Muscle of leg (tissue), 11 donors: ENCODE results near the gene DUSP11. TPM values are rescaled to one million over a fixed set of nuclear protein-coding genes. Genes with fewer than 3 reads are reported as not detected.
A peak's percentile ranks its signal among the peaks of the same experiment; 100 is the strongest.

Experiments used
- DNase-seq: peaks from one replicate; pipeline ENCODE4 v3.0.0; 2013
- H3K27ac ChIP-seq: one replicate; pipeline ENCODE4 v1.5.1; 2013; ENCODE audit warnings: mild to moderate bottlenecking, low read length, control low read depth
- H3K27me3 ChIP-seq: one replicate; pipeline ENCODE4 v1.6.1; 2013; ENCODE audit warnings: low read length; ENCODE audit not compliant: control insufficient read depth, insufficient read depth
- H3K36me3 ChIP-seq: one replicate; pipeline ENCODE4 v1.6.1; 2013; ENCODE audit warnings: low read length; ENCODE audit not compliant: control insufficient read depth, insufficient read depth
- H3K4me1 ChIP-seq: one replicate; pipeline ENCODE4 v1.6.1; 2013; ENCODE audit warnings: low read length; ENCODE audit not compliant: control insufficient read depth, insufficient read depth
- H3K4me3 ChIP-seq: one replicate; pipeline ENCODE4 v1.5.1; 2013; ENCODE audit warnings: low read length, control low read depth
- H3K9me3 ChIP-seq: replicated peaks from 2 replicates; pipeline ENCODE4 v1.6.1; 2013; ENCODE audit warnings: low read depth, low read length; ENCODE audit not compliant: control insufficient read depth
- WGBS: methylation state at CpG from one replicate; pipeline ENCODE4 v1.1.5; 2013; ENCODE audit warnings: missing lambda C conversion rate; ENCODE audit not compliant: insufficient coverage; 5-methylcytosine and 5-hydroxymethylcytosine counted together
- polyA plus RNA-seq, 8 donors: library from polyadenylated mRNA; unstranded; fragments of 120-200 nt; gene quantifications; one replicate each; pipeline versions ENCODE4 v1.2.1 to v1.2.3, GENCODE V29; 2013; ENCODE audit warnings: inconsistent platforms in 1 of 8, low replicate concordance in 1 of 8; ENCODE audit not compliant: insufficient read length in 8 of 8, insufficient read depth in 1 of 8
- total RNA-seq: library from RNA; stranded (reverse); fragments of 120-200 nt; gene quantifications from one replicate; pipeline ENCODE4 v1.2.4, GENCODE V29; 2013

The DUSP11 gene
- total and polyA plus RNA-seq, 9 donors, result 15.1 to 21.9 (median 18.6) TPM

DNA sequence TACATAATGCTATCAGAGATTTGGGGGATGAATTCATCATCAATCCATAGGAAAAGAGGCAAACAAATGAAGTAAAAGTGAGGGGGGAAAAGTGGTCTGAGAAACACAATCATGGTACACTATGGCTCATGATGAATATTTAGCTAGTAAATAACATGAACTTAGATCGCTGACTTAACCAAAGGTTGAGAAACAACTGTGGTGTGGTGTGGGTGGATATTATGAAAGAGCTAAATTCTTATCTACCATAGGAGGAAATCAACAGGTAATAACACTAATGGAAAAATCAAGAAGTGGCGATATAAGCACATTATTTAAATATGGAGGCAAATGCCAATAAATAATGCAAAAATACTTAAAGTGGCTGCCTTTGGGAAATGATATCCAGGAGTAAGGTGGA is 30.6 kb downstream of the DUSP11 start:
- H3K4me1 ChIP-seq, result no peaks in the 10 kb centered on the region
- no peak for DNase-seq
- no peaks in the 10 kb centered on the region for H3K27me3 ChIP-seq
- WGBS, result no CpG with 5 or more reads among the region's 2 CpGs
- no peak overlapping the region for H3K4me3 ChIP-seq
- no peaks in the 10 kb centered on the region for H3K9me3 ChIP-seq
- H3K27ac ChIP-seq, result no peak overlapping the region
- H3K36me3 ChIP-seq, result peaks cover 30% of the 10 kb centered on the region

DNA sequence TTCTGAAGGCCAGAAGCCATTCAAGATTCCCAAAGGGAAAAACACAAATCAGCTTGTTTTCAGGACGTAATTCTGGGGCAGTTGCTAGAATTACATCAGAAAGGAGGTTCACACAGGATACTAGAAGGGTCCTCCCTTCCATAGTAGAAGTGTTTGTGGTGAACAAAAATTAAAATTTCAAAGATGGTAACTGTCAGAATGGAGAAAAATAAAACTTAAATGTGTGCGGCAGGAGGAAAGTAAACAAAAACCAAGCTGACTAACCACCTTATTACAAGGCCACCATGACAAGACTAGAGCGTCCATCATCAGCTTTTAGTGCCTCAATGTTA is 33.1 kb downstream of the DUSP11 start:
- Histone ChIP-seq H3K4me1 (no peaks in the 10 kb centered on the region), H3K4me3 (no peak overlapping the region), H3K27ac (no peak overlapping the region), H3K36me3 (peaks cover 21% of the 10 kb centered on the region), H3K9me3 (no peaks in the 10 kb centered on the region), H3K27me3 (no peaks in the 10 kb centered on the region)
- WGBS, result 100% methylated on average over 1 of the region's 3 CpGs
- DNase-seq, result no peak

DNA sequence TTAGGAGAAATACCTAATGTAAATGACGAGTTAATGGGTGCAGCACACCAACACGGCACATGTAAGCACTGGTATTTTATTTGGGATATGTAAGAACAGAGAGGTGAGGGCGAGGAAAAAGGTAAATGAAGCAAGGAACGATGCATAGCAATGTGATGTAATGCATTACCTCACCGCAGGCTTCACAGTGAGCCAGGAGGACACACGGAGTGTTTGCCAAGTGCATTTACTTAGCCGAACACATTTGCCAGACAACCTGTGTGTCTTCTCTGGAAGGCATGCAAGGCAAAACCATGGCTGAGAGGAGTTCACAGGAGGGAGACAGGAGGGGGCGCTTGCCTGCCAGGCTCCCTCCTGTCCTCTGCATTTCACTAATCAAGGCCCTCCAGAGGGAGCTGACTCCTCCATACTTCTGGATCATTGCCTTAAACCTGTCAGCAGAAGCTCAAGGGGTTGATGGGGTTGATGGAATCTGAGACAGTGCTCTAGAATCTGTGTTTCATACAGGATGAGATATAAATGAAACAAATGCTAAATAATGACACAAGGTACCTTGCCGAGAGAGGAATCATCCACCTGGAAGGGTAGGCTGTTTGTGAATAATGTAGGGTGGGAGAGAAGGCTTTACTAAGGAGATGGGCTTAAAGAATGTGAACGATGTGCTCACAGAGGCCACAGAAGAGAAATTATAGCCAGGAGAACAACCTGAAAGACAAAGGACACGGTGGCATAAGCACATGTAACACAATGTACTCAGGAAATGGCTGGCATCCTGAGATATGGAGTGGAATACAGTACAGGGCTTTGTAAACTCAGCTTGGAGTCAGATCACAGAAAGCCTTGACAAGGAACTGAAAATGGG is 33.7 kb downstream of the DUSP11 start:
- H3K27ac ChIP-seq, result no peak overlapping the region

DNA sequence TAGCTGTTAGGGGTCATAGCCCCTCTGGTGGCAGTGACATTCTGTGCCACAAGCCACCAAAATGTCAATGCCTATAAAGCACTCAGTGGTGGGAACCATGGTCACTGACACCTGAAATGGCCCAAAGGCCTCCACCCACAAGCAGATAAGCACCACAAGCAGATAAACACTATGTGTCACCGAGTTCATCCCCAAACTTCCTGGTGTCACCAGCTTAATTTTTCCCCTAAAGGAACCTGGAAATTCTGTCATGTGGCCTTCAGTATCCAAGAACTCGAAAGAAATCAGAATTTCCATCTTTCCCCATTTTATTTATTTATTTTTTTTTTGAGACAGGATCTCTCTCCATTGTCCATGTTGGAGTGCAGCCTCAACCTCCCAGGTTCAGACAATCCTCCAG is 39.1 kb downstream of the DUSP11 start:
- no peak for DNase-seq
- Histone ChIP-seq H3K9me3 (peaks cover 6% of the 10 kb centered on the region), H3K27ac (no peak overlapping the region), H3K27me3 (no peaks in the 10 kb centered on the region), H3K4me1 (peaks cover 8% of the 10 kb centered on the region), H3K4me3 (no peak overlapping the region), H3K36me3 (peaks cover 6% of the 10 kb centered on the region)
- WGBS, result 100% methylated on average over 1 of the region's 2 CpGs

More for the DNA sequence above, 33.7 kb downstream of the DUSP11 start:
- H3K27me3 ChIP-seq, result no peaks in the 10 kb centered on the region
- no peaks in the 10 kb centered on the region for H3K9me3 ChIP-seq
- peaks cover 21% of the 10 kb centered on the region for H3K36me3 ChIP-seq
- no peak overlapping the region for H3K4me3 ChIP-seq
- H3K4me1 ChIP-seq, result no peaks in the 10 kb centered on the region
- no peak for DNase-seq
- WGBS, result 91% methylated on average over 10 of the region's 11 CpGs

DNA sequence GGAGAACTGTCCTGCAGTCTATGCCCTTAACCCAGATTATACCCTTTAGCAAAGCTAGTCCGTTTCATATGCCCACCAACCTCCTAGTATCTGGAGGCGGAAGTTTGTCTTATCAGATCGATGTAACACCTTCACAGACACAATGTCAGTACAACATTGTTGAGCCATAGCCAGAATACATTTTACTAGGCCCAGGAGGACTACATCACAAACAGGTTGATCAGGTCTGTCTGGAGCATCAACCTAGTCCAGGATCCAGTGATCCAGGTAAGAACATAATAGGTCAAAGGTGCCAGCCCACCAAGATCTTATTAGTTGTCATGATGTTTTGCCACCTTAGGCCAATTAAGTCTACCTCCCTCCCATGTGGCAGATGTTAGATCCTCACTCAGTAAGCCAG is 40.8 kb downstream of the DUSP11 start:
- no peak overlapping the region for H3K27ac ChIP-seq
- peaks cover 8% of the 10 kb centered on the region for H3K4me1 ChIP-seq
- DNase-seq, result no peak
- no peak overlapping the region for H3K4me3 ChIP-seq
- H3K9me3 ChIP-seq, result peaks cover 6% of the 10 kb centered on the region
- peaks cover 12% of the 10 kb centered on the region for H3K36me3 ChIP-seq
- WGBS, result 100% methylated on average over 3 of the region's 3 CpGs
- no peaks in the 10 kb centered on the region for H3K27me3 ChIP-seq

DNA sequence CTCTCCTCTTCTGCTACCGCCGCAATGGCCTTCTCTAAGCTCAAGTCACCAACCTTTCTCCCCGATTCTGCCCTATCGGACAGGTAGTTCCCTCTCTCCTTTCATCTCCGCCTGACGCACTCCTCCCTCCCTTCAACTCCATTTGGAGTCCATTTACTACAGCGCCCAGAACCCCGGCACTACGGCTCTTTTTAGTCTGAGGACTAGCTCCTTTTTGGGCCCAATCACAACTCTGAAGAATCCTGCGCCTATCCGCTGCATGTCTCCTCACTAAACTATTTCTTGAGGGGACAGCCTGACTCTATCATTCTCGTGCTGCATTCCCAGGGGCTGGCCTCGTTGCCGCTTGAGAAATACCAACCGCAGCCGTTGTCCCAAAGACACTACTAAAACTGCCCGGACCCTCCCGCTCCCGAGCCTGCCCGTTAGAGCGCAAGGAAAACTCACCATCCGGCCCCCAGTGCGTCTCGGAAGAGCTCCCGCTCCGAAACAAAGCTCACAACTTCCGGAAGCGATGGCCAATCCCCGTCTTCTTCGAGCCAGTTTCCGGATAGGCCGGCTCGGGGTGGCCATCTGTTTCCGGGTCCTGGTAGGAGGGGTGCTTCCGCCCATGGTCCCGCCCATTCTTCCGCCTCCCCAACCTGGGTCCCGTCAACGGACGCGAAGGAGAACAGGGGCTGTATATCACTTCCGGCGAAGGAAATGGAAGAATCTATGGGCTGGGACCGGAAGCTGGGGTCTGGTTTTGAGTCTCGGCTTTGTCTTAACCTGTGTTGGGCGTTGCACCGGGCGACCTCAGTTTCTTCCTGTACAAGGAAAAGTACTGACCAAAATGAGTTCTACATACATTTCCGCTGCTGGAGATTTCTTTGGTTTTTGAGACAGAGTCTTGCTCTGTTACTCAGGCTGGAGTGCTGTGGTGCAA is 42.8 kb downstream of the DUSP11 start, which contains the start of gene TPRKB:
TSS of gene TPRKB (minus strand) at position 491 of the 925 bp plus-strand sequence. CDS start 2,776 bp downstream, outside the sequence.
- H3K36me3 ChIP-seq, result peaks cover 19% of the 10 kb centered on the region
- peaks cover 8% of the 10 kb centered on the region for H3K4me1 ChIP-seq
- WGBS, result under 1% methylated on average over 44 of the region's 49 CpGs
- peak within 1 kb of the TSS; percentile 92 for H3K27ac ChIP-seq
- no peaks in the 10 kb centered on the region for H3K27me3 ChIP-seq
- peak; percentile 99 for DNase-seq
- H3K9me3 ChIP-seq, result peaks cover 6% of the 10 kb centered on the region
- peak within 1 kb of the TSS; percentile 97 for H3K4me3 ChIP-seq

DNA sequence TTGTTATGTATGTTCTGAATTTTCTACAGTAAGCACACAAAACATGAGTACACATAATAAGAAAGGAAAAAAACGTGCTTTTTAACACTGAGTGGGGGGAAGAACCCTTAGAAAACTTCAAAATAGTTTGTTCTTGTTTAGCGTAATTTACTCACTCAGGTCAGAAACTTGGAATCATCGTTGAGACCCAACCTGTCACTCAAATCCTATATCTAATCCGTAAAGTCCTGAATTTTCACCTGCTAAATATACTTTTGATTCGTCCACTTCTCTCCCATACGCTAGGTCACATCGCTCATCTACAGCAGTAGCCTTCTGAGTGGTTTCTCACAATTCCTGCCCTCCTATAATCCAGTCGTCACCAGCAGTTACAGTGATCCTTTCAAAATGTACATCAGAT is 43.5 kb downstream of the DUSP11 start:
- H3K27me3 ChIP-seq, result no peaks in the 10 kb centered on the region
- H3K27ac ChIP-seq, result peak overlapping the region; percentile 92
- 15% methylated on average over 6 of the region's 8 CpGs for WGBS
- H3K4me1 ChIP-seq, result peaks cover 8% of the 10 kb centered on the region
- H3K9me3 ChIP-seq, result peaks cover 6% of the 10 kb centered on the region
- H3K36me3 ChIP-seq, result peaks cover 21% of the 10 kb centered on the region
- H3K4me3 ChIP-seq, result peak overlapping the region; percentile 97
- DNase-seq, result no peak

DNA sequence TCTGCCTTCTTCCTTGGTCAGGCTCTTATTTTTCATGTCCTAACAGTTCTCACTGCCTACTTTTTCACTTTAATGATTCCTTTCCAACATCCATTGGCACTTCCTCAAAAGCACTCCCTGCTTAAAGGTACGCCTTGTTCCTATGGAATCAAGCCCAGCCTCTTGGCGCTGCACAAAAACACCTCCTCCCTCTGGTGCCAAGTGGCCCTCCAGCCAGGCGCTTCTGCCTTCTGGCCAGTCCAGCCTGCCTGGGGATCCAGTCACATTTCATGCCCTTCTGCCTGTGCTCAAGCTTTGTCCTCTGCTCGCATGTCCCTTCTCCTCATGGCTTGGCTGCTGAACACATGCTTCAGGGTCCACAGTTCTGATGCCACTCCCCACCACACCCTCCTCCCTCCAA is 49.1 kb downstream of the DUSP11 start:
- H3K36me3 ChIP-seq, result peaks cover 39% of the 10 kb centered on the region
- H3K27ac ChIP-seq, result no peak overlapping the region
- WGBS, result 70% methylated on average over 4 of the region's 4 CpGs

DNA sequence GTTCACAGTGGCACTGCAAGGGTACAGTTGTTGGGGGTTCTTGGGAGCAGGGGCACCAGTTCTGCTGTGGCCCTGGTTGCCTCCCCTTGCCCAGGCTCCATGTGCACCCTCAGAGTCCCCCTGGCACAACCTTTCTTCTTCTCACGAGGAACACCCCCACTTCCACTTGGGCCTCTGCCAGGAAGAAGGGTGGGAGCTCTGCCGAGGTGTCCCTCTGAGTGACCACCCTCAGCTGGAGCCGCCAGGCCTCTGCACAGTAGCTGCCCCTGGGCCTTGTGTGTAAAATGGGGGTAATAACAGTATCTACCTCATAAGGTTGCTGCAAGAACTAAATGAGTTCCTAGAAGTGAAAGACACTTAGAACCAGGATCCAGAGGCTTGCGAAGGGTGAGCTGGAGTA is 51.2 kb downstream of the DUSP11 start:
- H3K4me3 ChIP-seq, result no peak overlapping the region
- no peaks in the 10 kb centered on the region for H3K4me1 ChIP-seq
- peaks cover 33% of the 10 kb centered on the region for H3K36me3 ChIP-seq
- no peak for DNase-seq
- H3K27ac ChIP-seq, result no peak overlapping the region
- no peaks in the 10 kb centered on the region for H3K9me3 ChIP-seq
- 100% methylated on average over 1 of the region's 4 CpGs for WGBS
- no peaks in the 10 kb centered on the region for H3K27me3 ChIP-seq

More for the DNA sequence above, 49.1 kb downstream of the DUSP11 start:
- H3K9me3 ChIP-seq, result no peaks in the 10 kb centered on the region
- H3K4me1 ChIP-seq, result no peaks in the 10 kb centered on the region
- DNase-seq, result no peak
- no peak overlapping the region for H3K4me3 ChIP-seq
- H3K27me3 ChIP-seq, result no peaks in the 10 kb centered on the region

DNA sequence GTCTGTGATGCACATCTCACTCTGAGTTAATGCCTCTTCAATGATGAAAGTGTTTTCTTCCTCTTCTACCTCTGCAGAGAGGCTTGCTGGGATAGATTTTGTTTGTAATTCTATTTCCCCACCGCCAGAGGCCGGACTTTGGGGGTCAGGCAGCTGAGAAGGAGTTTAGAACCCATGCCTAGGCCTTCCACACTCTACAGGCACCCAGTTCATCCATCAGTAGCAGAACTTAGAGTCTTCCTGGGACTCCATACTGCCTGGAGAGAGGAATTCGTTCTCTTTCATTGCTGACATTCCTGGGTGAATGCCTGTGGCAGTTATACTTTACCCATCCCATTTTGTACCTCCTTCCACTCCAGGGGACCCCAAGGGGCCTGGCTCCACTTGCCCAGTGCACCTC is 51.9 kb downstream of the DUSP11 start:
- Histone ChIP-seq H3K4me1 (no peaks in the 10 kb centered on the region), H3K27ac (no peak overlapping the region), H3K4me3 (no peak overlapping the region), H3K36me3 (peaks cover 28% of the 10 kb centered on the region), H3K27me3 (no peaks in the 10 kb centered on the region), H3K9me3 (no peaks in the 10 kb centered on the region)
- no peak for DNase-seq
- no CpG with 5 or more reads among the region's 3 CpGs for WGBS
